K562 (cell line): ENCODE results near the gene NDOR1. TPM values are rescaled to one million over a fixed set of nuclear protein-coding genes. Genes with fewer than 3 reads are reported as not detected.
A peak's percentile ranks its signal among the peaks of the same experiment; 100 is the strongest.

Source experiments
- E2F6 ChIP-seq, 2 experiments: IDR thresholded peaks; 2 replicates each; pipeline ENCODE4 v1.6.1; 2011; ENCODE audit warnings: borderline replicate concordance in 1 of 2, control low read depth in 1 of 2, low read depth in 1 of 2, low read length in 1 of 2, mild to moderate bottlenecking in 1 of 2, mixed read lengths in 1 of 2, moderate library complexity in 1 of 2; ENCODE audit not compliant: insufficient read depth in 1 of 2, insufficient read length in 1 of 2, poor library complexity in 1 of 2, severe bottlenecking in 1 of 2; ENCODE audit errors: extremely low read depth in 1 of 2
- EGR1 ChIP-seq: fragments of 450-650 bp; conservative IDR thresholded peaks from 2 replicates; pipeline ENCODE4 v1.6.1; 2017; ENCODE audit warnings: mild to moderate bottlenecking
- GATAD2A ChIP-seq: fragments of 450-650 bp; IDR thresholded peaks from 2 replicates; pipeline ENCODE4 v1.6.1; 2017
- HBP1 ChIP-seq: fragments of 450-650 bp; formaldehyde crosslinking; IDR thresholded peaks from 2 replicates; pipeline ENCODE4 v1.4.0; 2022; ENCODE audit warnings: missing genetic modification characterization
- KDM4B ChIP-seq, 2 experiments: fragments of 450-650 bp in 1 of 2; sonication (generic) in 1 of 2; IDR thresholded peaks; 2 replicates each; pipeline ENCODE4 v1.6.1; 2016 to 2017; ENCODE audit warnings: borderline replicate concordance in 2 of 2, antibody characterized with exemption in 1 of 2, low read depth in 1 of 2, mild to moderate bottlenecking in 1 of 2
- KDM5B ChIP-seq: fragments of 200-600 bp; sonication (generic); IDR thresholded peaks from 2 replicates; pipeline ENCODE4 v1.6.1; 2012; ENCODE audit warnings: low read depth, mild to moderate bottlenecking, moderate library complexity, low read length, control low read depth, inconsistent platforms; ENCODE audit not compliant: insufficient replicate concordance
- KLF1 ChIP-seq: fragments of 450-650 bp; IDR thresholded peaks from 2 replicates; pipeline ENCODE4 v1.6.1; 2016; ENCODE audit warnings: missing genetic modification characterization, missing compliant biosample characterization
- KLF16 ChIP-seq: IDR thresholded peaks from 2 replicates; pipeline ENCODE4 v1.6.1; 2016; ENCODE audit warnings: antibody characterized with exemption
- L3MBTL2 ChIP-seq: fragments of 450-650 bp; IDR thresholded peaks from 2 replicates; pipeline ENCODE4 v1.6.1; 2016; ENCODE audit warnings: mild to moderate bottlenecking, moderate library complexity
- NRF1 ChIP-seq, 2 experiments: fragments of 450-650 bp; IDR thresholded peaks in 1 of 2; conservative IDR thresholded peaks in 1 of 2; 2 replicates each; pipeline ENCODE4 v1.6.1; 2014; ENCODE audit warnings: mild to moderate bottlenecking in 2 of 2
- PCBP1 ChIP-seq: fragments of 200-400 bp; formaldehyde crosslinking; IDR thresholded peaks from 2 replicates; pipeline ENCODE4 v1.6.1; 2018; ENCODE audit warnings: mild to moderate bottlenecking, low read depth, low read length; ENCODE audit not compliant: poor library complexity, severe bottlenecking
- SAFB ChIP-seq: fragments of 200-400 bp; formaldehyde crosslinking; IDR thresholded peaks from 2 replicates; pipeline ENCODE4 v1.6.1; 2017; ENCODE audit warnings: low read depth, low read length, borderline replicate concordance
- SOX6 ChIP-seq: fragments of 450-650 bp; IDR thresholded peaks from 2 replicates; pipeline ENCODE4 v1.6.1; 2014; ENCODE audit warnings: mild to moderate bottlenecking
- ZBTB33 ChIP-seq: sonication (generic); formaldehyde crosslinking; IDR thresholded peaks from 2 replicates; pipeline ENCODE4 v1.8.1; 2023; ENCODE audit warnings: mild to moderate bottlenecking, missing genetic modification reagents
- ZBTB7A ChIP-seq: IDR thresholded peaks from 2 replicates; pipeline ENCODE4 v1.6.1; 2011; ENCODE audit warnings: low read depth, mild to moderate bottlenecking, low read length, moderate library complexity, borderline replicate concordance; ENCODE audit not compliant: control insufficient read depth
- ZFP30 ChIP-seq: fragments of 250-450 bp; sonication (Bioruptor Pico); IDR thresholded peaks from 2 replicates; pipeline ENCODE4 v1.8.0; 2022; ENCODE audit warnings: moderate library complexity, mild to moderate bottlenecking, inconsistent platforms, borderline replicate concordance
- ZNF398 ChIP-seq: fragments of 250-450 bp; sonication (Bioruptor Pico); IDR thresholded peaks from 2 replicates; pipeline ENCODE4 v1.8.0; 2021; ENCODE audit warnings: moderate library complexity, mild to moderate bottlenecking, inconsistent platforms
- ZNF76 ChIP-seq: fragments of 250-450 bp; sonication (Bioruptor Pico); IDR thresholded peaks from 2 replicates; pipeline ENCODE4 v1.4.0; 2020; ENCODE audit warnings: mild to moderate bottlenecking, moderate library complexity, borderline replicate concordance
- polyA plus RNA-seq, 8 experiments: library from polyadenylated mRNA; depleted of rRNA in 4 of 8; stranded (reverse) in 5 of 8; unstranded in 3 of 8; fragments of >200 nt; fragmentation: Nextera tagmentation in 2 of 8; fragmentation: Illumina TruSeq in 1 of 8; extraction: Ambion mirVana in 2 of 8; extraction: Trizol in 1 of 8; gene quantifications; 2 replicates each; pipeline versions ENCODE4 v1.2.1 to v1.2.3, GENCODE V29; 2011 to 2014; ENCODE audit warnings: inconsistent platforms in 1 of 8, missing spikeins in 1 of 8
- total RNA-seq, 7 experiments: library from RNA; depleted of rRNA in 6 of 7; stranded (reverse); fragments of >200 nt in 6 of 7; fragmentation: Illumina TruSeq in 2 of 7; extraction: Trizol in 2 of 7; gene quantifications; 2 replicates each; pipeline versions ENCODE4 v1.2.1 to v1.2.3, GENCODE V29; 2011 to 2021; ENCODE audit warnings: low replicate concordance in 1 of 7

NDOR1 gene
- total and polyA plus RNA-seq, 9 of the 15 experiments (the other 6 are each of a cell fraction or from before 2014, with no cell fraction given), result 0.06 to 36.9 (median 6.9) TPM

- TF ChIP-seq ZBTB33 (peak; percentile 95), HBP1 (CRISPR knock-in tag) (no peak), E2F6 (IDR thresholded peaks at IDR 0.05; ENCODE audit: borderline replicate concordance in 1 of 2, extremely low read depth in 1 of 2, insufficient read depth in 1 of 2, insufficient read length in 1 of 2, low read depth in 1 of 2, low read length in 1 of 2, poor library complexity in 1 of 2, severe bottlenecking in 1 of 2) (peak in 1 of 2 experiments; percentile 50), SAFB (0 out of 2 replicates have a peak, but pooled peaks have one; percentile 28), ZBTB7A (peak; percentile 35; the same call in 1 of the 2 replicates), KLF1 (tag) (no peak), ZFP30 (no peak), ZNF76 (no peak), NRF1 (conservative IDR thresholded peaks at IDR 0.05 in 1 of 2, IDR thresholded peaks at IDR 0.05 in 1 of 2) (peak; percentile 69 to 73), EGR1 (peak; percentile 67), ZNF398 (CRISPR knock-in tag) (no peak), KDM4B (IDR thresholded peaks at IDR 0.05; ENCODE audit: borderline replicate concordance in 2 of 2, low read depth in 1 of 2) (no peak), L3MBTL2 (peak; percentile 31; the same call in 1 of the 2 replicates), SOX6 (no peak), PCBP1 (peak; percentile 23), KLF16 (no peak), KDM5B (no peak), GATAD2A (0 out of 2 replicates have a peak, but pooled peaks have one; percentile 22)
Measured at GRCh38 chr9:137156567-137157375, 48.7 kb upstream of the NDOR1 start (continued).
